Renal cortex interstitium (tissue), 11 donors: ENCODE results near the gene TGFBR2. TPM values are rescaled to one million over a fixed set of nuclear protein-coding genes. Genes with fewer than 3 reads are reported as not detected.

Source experiments
- DNase-seq, 11 donors: peaks; one replicate each; pipeline ENCODE4 v3.0.0-alpha.2; 2013; ENCODE audit warnings: low read depth in 9 of 11, low spot score in 4 of 11; ENCODE audit errors: extremely low read depth in 1 of 11
- polyA plus RNA-seq, 3 donors: library from polyadenylated mRNA; unstranded; fragments of 120-200 nt; gene quantifications; one replicate each; pipeline ENCODE4 v1.2.1, GENCODE V29; 2013; ENCODE audit not compliant: insufficient read length in 3 of 3

Gene TGFBR2
- polyA plus RNA-seq, 3 donors, result 89.0 to 117 (median 96.9) TPM

DNA sequence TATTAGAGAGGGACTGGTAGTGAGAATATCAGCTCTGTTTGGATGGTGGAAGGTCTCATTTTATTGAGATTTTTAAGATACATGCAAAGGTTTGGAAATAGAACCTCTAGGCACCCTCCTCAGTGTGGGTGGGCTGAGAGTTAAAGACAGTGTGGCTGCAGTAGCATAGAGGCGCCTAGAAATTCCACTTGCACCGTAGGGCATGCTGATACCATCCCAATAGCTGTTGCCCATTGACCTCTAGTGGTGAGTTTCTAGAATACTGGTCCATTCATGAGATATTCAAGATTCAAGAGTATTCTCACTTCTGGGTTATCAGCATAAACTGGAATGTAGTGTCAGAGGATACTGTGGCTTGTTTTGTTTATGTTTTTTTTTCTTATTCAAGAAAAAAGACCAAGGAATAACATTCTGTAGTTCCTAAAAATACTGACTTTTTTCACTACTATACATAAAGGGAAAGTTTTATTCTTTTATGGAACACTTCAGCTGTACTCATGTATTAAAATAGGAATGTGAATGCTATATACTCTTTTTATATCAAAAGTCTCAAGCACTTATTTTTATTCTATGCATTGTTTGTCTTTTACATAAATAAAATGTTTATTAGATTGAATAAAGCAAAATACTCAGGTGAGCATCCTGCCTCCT lies 87.2 kb downstream of the TGFBR2 start:
- DNase-seq, result peak in 8 of 11 donors; percentile 46 to 73 (median 56)

DNA sequence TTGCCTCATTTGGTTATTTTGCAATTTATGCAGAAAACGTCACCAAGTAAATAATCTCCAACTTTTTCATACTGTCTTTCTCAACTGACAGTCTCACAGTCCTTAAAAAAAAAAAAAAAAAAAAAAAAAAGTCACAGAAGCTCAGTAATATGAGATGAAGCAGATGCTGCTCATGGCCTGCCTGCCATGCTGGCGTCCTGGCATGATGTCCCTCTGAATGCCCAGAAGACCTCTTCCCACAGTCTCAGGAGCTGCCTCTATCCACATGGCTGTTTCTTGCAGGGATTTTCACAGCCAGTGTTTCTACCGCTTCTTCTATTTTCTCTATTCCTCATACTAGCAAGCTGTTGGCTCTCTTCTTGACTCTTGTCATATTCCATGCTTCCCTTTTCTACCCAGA lies 87.7 kb downstream of the TGFBR2 start:
- DNase-seq, result no peak

DNA sequence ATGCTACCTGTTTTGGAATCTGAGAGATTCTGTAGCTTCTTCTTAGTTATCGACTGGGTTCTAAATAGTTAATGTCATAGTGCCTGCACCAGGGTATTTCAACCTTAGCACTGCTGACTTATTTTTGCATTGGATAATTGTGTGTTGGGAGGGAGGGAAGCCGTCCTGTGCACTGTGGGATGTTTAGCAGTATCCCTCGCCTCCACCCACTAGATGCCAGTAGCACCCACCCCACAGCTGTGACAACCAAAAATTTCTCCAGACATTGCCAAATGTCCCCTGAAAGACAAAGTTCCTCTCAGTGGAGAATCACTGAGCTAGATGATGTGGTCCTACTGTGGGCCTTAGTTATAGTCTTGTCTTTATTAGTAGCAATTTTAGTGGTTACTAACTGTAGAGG lies 88.3 kb downstream of the TGFBR2 start:
- DNase-seq, result no peak

DNA sequence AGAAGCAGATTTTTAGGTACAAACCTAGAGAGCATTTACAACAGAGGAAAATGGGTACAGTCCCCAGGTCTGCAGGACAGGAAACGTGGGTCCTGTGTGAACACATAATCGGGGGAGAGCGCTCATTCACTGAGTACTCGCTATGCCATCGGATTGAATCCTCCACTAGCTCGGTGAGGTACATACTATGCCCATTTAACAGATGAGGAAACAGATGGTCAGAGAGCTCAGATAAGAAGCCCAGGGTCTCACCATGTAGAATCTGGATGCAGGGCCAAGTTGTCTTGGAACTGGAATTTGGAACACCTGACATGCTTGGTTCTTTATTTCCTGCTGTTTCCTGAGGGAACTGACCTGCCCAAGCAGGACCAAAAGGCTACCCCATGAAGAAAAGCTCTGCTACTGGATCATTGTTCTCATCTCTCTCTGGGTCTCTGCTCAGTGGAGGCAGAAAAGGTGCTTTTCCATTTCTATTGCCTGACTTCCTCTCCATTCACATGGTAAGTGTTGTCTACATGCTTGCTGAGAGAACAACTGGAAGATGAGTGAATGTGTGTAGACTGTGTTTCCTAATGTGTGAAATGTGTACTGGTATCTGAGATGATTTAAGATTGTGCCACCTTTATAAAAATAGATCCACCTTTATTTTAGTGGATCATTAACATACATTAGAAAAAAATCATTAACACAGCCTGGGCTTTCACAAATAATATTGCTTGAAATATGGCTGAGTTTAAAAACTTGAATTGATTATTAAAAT lies 89.1 kb downstream of the TGFBR2 start:
- DNase-seq, result no peak

DNA sequence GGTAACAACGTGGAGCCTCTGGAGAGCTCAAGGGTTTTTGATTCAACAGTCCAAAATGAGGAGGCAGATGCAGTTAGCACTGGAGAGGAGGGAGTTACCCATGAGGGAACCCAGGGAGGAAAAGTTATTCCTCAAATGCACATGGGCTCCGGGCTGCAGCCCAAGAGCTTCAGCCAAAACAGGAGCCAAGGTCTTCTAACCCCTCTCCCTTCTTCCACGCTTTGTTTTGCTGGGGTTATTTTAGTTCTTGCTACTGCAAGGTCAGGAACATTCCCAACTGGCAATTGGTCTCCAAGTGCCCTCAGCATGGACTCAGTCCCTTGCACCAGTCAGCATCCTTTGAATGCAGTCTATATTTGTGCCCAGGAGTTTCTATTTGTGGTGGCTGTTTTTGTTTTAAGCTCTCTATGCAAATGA lies 90.0 kb downstream of the TGFBR2 start:
- DNase-seq, result no peak

DNA sequence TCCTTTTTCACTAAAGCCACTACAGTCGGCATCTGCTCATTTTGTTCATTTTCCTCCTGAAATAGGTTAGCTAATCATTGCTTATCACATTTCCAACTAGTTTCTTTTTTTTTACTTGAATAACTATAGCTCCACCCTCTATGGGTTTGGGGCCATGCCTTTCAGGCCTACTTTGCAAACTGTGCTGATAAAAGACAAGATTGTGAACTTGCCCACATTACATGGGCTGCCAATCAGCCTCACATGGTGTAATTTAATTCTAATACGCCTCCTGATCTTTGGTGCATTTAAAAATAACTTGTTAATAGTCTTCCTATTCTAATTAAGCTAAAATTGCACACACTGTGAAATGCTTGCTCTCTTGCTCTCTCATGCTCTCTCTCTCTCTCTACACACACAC lies 90.5 kb downstream of the TGFBR2 start:
- DNase-seq, result no peak

DNA sequence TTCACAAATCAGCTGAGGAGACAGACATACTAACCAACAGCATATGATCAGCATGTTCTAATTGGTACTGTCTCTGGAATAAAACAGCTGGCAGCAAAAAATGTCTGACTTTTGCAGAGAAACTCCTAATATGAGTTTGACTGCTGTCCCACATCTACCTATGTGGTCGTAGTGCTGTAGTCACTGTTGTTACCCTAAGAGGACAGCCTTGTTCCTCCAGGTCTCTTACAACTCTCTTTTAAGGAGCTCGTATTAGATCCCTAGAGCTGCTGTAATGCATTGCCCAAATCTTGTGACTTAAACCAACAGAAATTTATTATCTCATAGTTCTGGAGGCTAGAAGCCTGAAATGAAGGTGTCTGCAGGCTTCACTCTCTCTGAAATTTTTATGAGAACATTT lies 92.1 kb downstream of the TGFBR2 start:
- DNase-seq, result no peak

DNA sequence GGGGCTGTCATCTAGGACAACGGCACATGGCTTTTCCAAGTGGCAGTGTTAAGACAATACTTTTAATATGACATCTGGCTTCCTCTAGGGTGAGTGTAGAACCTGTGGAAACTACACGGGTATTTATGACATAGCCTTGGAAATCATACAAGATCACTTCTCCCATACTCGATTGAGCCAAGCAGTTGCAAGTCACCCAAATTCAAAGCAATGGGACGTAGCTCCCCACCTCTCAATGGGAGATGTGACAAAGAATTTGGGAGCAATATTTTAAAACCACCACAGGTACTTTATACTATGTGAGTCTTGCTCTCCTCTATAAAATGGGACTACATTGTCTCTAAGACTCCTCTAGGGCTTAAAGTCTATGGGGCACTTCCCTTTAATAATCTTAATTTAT lies 93.5 kb downstream of the TGFBR2 start:
- no peak for DNase-seq

DNA sequence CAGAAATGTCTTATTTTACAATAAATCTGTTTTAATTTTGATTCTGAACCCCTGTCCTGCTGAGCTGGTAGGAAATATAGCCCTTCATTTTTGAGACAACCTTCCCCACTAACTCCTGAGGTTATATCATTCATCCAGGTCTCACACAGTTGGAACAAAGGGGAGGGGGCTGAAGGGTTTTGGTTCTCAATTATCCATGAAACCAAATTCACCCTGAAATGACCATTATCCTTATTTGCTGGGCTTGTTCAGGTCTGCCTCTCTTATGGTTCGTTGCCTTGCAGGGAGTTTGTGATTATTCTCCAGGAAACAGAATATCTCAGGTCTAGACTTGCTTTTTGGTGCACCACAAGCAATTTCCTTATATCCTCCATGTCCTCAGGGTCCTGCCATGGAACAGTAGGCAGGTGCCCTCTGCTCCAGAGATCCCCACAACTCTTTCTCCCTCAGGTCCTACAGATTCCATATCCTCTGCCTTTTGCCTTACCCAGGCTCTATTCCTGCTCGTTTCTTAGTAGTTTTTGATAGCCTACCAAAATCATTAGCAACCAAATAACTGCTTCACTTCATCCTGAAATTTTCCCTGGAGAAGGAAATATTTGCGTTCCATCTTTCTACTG lies 94.4 kb downstream of the TGFBR2 start:
- no peak for DNase-seq

DNA sequence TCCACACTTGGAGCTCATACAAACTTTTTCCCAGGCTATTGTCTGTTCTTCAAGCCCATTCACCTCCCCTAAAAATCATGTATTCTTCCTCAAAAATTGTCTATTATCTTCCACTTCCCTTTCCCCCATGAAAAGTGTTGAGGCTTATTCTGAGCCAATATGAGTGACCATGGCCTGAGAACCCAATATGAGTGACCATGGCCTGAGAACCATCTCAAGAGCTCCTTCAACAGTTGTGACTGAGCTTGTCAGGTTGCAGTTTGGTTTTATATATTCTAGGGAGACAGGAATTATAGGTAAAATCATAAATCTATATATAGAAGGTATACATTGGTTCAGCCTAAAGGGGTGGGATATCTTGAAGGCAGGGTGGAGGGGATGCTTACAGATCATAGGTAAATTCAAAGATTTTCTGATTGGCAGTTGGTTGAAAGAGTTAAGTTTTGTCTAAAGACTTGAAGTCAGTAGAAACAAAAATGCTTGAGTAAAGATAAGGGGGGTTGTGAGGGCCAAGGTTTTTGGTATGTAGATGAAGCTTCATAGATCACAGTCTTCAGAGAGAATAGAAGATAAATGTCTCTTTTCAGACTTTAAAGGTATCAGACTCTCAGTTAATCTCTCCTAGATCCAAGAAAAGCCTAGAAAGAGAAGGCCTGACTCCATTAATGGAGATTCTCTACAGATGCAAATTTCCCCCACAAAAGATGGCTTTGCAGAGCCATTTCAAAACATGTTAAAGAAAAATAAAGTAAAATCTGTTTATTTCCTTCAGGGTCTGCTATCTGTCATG lies 95.8 kb downstream of the TGFBR2 start:
- DNase-seq, result no peak

DNA sequence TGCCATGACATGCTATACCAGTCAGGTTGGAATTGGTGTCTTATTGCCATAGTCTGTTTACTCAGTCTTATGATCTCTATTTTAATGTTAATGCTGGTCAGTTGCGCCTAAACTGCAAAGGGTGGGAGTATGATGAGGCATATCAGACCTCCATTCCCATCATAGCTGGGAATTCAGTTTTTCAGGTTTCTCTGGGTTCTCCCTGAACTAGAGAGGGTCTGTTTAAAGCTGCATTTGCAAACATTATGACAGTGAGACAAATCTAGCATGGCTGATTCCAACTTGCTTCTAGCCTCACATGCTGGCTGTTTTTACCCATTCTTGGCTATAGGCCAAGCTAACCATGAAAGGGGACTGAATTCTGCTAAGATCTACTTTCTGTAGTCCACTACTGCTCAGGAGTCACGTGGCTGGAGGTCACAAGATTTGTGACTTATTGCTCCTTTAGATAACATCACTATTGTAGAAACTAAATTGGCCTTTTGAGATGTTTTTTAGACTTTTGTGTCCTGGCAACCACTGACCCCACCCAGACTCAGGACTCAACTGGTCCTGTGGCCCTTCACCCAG lies 96.5 kb downstream of the TGFBR2 start:
- no peak for DNase-seq

DNA sequence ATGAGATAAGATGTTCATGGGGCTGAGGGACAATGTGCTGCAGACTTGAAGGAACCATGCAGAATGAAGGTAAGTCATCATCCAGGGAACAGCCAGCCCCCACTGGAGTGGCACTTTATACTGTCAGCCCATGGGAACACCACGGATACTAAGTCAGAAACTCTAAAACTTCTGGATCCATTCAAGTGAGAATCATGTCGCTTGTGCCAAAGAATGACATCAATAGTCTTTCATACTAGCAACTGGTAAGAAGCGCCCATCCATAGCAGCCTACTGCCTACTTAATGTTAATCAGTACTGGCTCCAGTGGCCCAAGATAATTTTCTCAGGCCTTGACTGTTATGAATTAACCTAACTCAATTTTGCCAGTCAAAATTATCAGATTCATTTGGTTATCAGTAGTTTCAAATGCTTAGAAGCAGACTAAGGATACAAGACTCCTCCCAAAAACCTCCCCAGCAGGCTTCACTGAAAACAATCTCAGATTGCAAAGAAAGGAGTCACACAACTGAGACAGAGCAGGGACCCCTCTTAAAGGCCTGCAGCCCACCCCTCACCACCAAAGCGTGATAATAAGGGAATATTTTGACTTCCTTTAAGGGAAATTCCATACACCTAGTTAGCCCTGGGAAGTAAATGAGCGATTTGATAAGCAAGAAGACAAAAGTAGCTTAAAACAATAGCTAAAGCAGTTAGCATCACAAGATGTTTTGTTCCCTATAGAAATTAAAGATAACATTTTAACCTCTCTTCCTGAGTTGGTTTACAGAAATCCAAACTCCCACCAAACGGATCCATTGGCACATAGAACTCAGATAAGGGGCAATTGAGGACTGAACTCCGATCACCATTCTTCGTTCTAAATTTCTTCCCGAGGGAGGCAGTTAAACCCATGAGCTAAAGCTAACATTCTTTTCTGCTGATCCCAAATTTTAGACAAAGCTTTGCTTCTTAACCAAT lies 98.8 kb downstream of the TGFBR2 start:
- no peak for DNase-seq

DNA sequence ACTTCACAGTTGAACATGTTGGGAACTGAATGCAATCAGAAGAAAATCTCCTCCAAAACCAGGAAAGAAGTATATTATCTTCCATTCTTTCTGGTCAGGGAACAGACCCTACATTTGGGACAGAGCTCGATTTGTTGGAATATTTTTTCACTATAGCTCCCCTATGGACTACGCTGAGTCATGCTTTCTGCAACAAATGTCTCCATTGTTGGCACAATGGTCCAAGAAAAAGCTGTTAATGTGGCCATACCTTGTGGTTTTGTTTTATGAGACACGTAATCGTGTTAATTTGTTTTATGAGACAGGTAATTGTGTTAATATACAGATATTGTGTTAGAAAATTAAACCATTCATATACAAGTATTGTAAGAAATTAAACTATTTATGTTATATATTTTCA lies 101.4 kb downstream of the TGFBR2 start:
- no peak for DNase-seq

DNA sequence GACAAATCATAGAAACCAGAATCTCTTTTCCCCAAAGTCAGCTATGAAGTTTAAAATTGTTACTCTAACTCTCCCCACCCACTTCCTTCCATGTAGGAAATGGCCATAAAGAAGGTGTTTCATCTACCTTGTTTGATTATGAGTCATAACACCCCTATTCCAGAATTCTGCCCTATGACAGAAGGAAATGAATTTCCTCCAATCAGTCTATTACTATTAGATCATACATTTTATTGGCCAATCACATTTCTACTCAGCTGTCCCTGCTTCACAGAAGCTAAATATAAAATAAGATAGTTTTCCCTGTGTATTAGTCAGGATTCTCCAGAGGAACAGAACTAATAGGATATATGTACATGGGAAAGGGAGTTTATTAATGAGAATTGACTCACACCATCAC lies 102.1 kb downstream of the TGFBR2 start:
- DNase-seq, result no peak

DNA sequence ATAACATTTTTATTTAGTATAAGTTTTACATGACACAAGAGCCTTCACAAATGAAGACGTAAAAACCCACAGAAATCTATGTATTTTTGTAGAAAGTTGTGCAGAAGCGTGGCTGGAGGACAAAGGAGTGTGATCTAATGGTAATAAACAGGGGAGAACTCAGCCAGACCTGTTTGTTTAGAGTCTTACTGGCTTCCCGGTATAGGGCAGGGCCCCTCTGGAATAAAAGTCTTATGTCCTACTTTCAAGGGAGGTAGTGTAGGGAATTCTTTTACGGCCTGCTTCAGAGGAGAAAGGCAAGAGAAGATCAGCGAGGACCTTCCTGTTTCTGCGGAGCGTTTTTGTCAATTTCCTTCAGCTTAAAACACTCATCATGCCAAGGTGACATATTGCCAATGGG lies 103.6 kb downstream of the TGFBR2 start:
- DNase-seq, result no peak

DNA sequence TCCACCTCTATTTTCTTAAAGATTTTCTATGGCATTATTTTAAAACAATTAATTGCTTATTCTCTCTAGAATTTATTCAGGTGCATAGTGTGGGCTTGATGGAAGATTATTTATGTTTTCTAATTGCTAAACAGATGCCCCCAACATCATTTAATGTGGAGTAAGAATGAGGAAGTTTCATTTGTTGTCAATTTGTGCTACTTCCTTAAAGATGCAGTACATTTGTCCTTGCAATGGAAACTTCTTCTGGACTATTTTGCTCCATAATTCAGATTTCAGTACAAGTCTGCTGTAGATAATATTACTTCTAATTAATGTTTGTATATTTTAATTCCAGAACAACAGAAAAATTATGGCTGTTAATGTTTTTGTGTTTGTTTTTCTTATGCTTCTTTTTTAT lies 104.8 kb downstream of the TGFBR2 start:
- no peak for DNase-seq

DNA sequence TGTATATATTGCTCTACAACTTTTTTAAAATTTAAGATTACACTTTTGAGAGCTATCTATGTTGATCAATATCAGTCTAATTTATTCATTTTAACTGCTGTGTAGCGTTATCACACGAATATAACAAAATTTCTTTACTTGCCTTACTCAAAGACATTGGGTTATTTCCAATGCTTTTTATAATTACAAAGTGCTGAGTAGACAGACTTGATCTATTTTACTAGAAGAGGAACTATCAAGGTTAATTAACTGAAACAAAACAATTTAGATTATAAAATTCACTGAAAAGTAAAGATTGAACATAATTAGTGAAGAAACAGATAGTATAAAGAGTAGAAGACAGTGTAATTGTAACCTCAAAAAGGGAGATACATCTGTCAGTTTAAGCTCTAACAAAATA lies 105.5 kb downstream of the TGFBR2 start:
- no peak for DNase-seq

DNA sequence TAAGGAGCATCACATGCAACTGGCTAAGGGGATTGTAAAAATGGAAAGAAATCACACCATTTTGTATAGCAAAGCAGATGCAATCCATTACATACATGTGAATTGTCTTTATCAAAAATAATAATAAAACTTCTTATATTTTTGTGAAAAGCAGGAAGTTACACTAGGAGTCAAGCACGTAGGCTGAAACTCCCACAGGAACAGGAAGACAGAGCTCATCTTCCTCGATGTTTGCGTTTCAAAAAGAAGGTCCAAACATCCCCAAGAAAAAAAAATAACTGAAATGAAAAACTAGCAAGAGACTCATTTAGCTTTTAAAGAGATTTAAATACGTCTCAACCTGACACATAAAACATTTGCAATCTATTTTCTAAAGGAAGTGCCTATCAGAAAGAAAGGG lies 106.6 kb downstream of the TGFBR2 start:
- DNase-seq, result no peak
